Endodermal cell (in vitro differentiated cells): ENCODE results near the gene ALKBH8. TPM values are rescaled to one million over a fixed set of nuclear protein-coding genes. Genes with fewer than 3 reads are reported as not detected.

Experiments
- DNase-seq: peaks from one replicate; pipeline ENCODE4 v3.0.0-alpha.2; 2017
- H3K27ac ChIP-seq: 2 replicates; pipeline ENCODE4 v1.5.1; 2013; ENCODE audit warnings: mild to moderate bottlenecking, low read depth, low read length, moderate library complexity
- H3K27me3 ChIP-seq: 2 replicates; pipeline ENCODE4 v1.6.1; 2013; ENCODE audit warnings: mild to moderate bottlenecking, low read length, moderate library complexity; ENCODE audit not compliant: insufficient read depth, control insufficient read depth, poor library complexity, severe bottlenecking
- H3K36me3 ChIP-seq: 2 replicates; pipeline ENCODE4 v1.7.0; 2013; ENCODE audit warnings: mild to moderate bottlenecking, low read length, moderate library complexity; ENCODE audit not compliant: control insufficient read depth, insufficient read depth
- H3K4me1 ChIP-seq: one replicate; pipeline ENCODE4 v1.7.0; 2013; ENCODE audit warnings: low read length; ENCODE audit not compliant: control insufficient read depth, insufficient read depth
- H3K4me3 ChIP-seq: 2 replicates; pipeline ENCODE4 v1.5.1; 2013; ENCODE audit warnings: mild to moderate bottlenecking, low read length, moderate library complexity
- H3K9ac ChIP-seq: 2 replicates; pipeline ENCODE4 v1.6.1; 2013; ENCODE audit warnings: mild to moderate bottlenecking, low read length, moderate library complexity; ENCODE audit not compliant: poor library complexity, severe bottlenecking; ENCODE audit errors: extremely low read depth
- H3K9me3 ChIP-seq: 2 replicates; pipeline ENCODE4 v1.6.1; 2013; ENCODE audit warnings: mild to moderate bottlenecking, low read length, moderate library complexity; ENCODE audit not compliant: control insufficient read depth
- H3K27ac Mint-ChIP-seq: 2 replicates; pipeline ENCODE4 v1.8.0; 2020; ENCODE audit warnings: mixed read lengths
- H3K27me3 Mint-ChIP-seq: 2 replicates; pipeline ENCODE4 v1.8.0; 2021; ENCODE audit warnings: mild to moderate bottlenecking, mixed read lengths; ENCODE audit not compliant: insufficient read depth
- H3K36me3 Mint-ChIP-seq: 2 replicates; pipeline ENCODE4 v1.8.0; 2020; ENCODE audit warnings: low read depth, mixed read lengths
- H3K4me1 Mint-ChIP-seq: 2 replicates; pipeline ENCODE4 v1.8.0; 2020; ENCODE audit warnings: mixed read lengths
- H3K4me3 Mint-ChIP-seq: 2 replicates; pipeline ENCODE4 v1.8.0; 2020; ENCODE audit warnings: mild to moderate bottlenecking, moderate library complexity, mixed read lengths
- H3K9me3 Mint-ChIP-seq: 2 replicates; pipeline ENCODE4 v1.8.0; 2020; ENCODE audit warnings: mild to moderate bottlenecking, mixed read lengths
- CTCF ChIP-seq: fragments of 200-600 bp; sonication (generic); conservative IDR thresholded peaks from 2 replicates; pipeline ENCODE4 v1.5.0; 2021; ENCODE audit warnings: antibody characterized with exemption, mild to moderate bottlenecking
- WGBS, 2 experiments: methylation state at CpG; one replicate each; pipeline versions ENCODE4 v1.1.5 to v1.1.7; 2013; ENCODE audit warnings: missing lambda C conversion rate in 2 of 2, mixed read lengths in 1 of 2; ENCODE audit not compliant: insufficient coverage in 1 of 2, insufficient read length in 1 of 2; 5-methylcytosine and 5-hydroxymethylcytosine counted together
- total RNA-seq, 2 donors: library from RNA; stranded (reverse); fragmentation: NEBNext Ultra II Directional in 1 of 2; extraction: Animal tissue kit (Norgen Biotek cat#: 25700) in 1 of 2; gene quantifications; 2 replicates in 1 of 2; 3 replicates in 1 of 2; pipeline ENCODE4 v1.2.1, GENCODE V29; 2021

The ALKBH8 gene
- total RNA-seq, 2 donors from 2014 or later: 7.6 to 9.3 TPM

DNA sequence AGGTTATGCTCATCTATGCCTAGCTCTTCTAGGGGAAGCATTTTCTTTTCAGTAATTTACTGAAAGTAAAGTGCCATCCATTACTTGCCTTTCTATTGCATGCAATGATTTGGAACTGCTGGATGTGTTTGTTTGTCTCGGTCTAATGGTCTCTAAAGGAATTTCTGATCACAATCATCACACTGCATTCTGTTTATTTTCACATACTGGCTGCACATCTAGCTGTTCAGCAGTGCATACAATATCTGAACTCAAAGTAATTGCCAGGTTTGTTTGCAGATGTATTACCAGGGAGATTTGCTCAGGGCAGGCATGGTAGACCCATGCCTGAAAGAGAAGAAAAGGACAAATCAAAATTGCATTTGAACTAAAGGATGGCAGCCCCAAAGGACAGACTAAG, 71.5 kb downstream of the ALKBH8 start:
- Histone ChIP-seq H3K27ac (no peak overlapping the region), H3K36me3 (no peaks in the 10 kb centered on the region), H3K4me3 (no peak overlapping the region), H3K27me3 (no peaks in the 10 kb centered on the region), H3K9ac (no peak overlapping the region), H3K4me1 (no peaks in the 10 kb centered on the region), H3K9me3 (no peaks in the 10 kb centered on the region)
- Mint-ChIP-seq H3K9me3 (peaks cover 2% of the 10 kb centered on the region), H3K27ac (no peak overlapping the region), H3K4me3 (no peak overlapping the region), H3K36me3 (peaks cover 2% of the 10 kb centered on the region), H3K27me3 (no peaks in the 10 kb centered on the region), H3K4me1 (no peaks in the 10 kb centered on the region)
- 77% methylated on average over 1 of the region's 1 CpG; no CpG with 5 or more reads in 1 of the 2 experiments for WGBS, 2 experiments
- TF ChIP-seq CTCF: no peak
- DNase-seq: no peak

DNA sequence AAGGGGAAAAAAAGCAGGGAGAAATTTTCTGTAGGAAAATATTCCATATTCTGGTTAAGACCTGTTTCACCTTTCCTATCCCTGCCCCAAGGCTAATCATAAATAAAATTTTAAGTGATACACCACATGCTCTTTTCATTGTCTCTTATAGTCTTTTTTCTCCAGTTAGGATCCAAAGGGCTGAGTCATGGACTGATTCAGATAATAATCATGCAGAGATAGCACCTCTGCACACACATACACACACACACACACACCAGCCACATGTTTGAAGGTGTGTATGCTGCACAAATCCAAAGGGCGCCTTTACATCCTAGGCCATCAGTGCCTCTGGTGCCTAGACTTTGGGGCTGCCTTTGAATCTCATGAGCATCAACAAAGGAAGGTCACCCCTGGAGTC, 72.4 kb downstream of the ALKBH8 start:
- TF ChIP-seq CTCF: no peak
- Histone ChIP-seq H3K4me3 (no peak overlapping the region), H3K27me3 (no peaks in the 10 kb centered on the region), H3K9ac (no peak overlapping the region), H3K27ac (no peak overlapping the region), H3K4me1 (no peaks in the 10 kb centered on the region), H3K9me3 (no peaks in the 10 kb centered on the region), H3K36me3 (no peaks in the 10 kb centered on the region)
- no peak overlapping the region for H3K27ac Mint-ChIP-seq
- WGBS, 2 experiments: 96 to 100% methylated on average over 1 of the region's 1 CpG
- no peaks in the 10 kb centered on the region for H3K27me3 Mint-ChIP-seq
- no peak for DNase-seq
- H3K36me3 Mint-ChIP-seq: peaks cover 2% of the 10 kb centered on the region
- no peaks in the 10 kb centered on the region for H3K4me1 Mint-ChIP-seq
- H3K9me3 Mint-ChIP-seq: peaks cover 2% of the 10 kb centered on the region
- no peak overlapping the region for H3K4me3 Mint-ChIP-seq

DNA sequence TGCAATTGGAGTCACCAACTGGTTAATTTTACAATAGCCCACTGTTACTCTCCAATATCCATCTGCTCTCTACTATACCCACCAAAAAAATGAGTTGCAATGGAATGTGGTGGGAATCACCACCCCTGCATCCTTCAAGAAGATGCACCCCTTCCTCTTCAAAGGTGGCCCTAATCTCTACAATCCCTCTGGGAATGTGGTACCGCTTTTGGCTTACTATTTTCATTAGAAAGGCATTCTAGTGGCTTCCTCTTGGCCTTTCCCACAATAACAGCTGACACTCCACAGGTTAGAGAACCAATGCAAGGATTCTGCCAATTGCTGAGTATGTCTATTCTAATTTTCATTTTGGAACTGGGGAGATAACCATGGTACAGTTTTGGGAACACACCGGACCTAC, 74.7 kb downstream of the ALKBH8 start:
- H3K36me3 ChIP-seq: no peaks in the 10 kb centered on the region
- H3K9ac ChIP-seq: no peak overlapping the region
- no peak overlapping the region for H3K27ac ChIP-seq
- 81 to 92% methylated on average over 2 of the region's 2 CpGs for WGBS, 2 experiments
- Mint-ChIP-seq H3K36me3 (no peaks in the 10 kb centered on the region), H3K4me1 (no peaks in the 10 kb centered on the region), H3K9me3 (no peaks in the 10 kb centered on the region), H3K27me3 (no peaks in the 10 kb centered on the region), H3K27ac (no peak overlapping the region), H3K4me3 (no peak overlapping the region)
- no peaks in the 10 kb centered on the region for H3K27me3 ChIP-seq
- H3K4me1 ChIP-seq: no peaks in the 10 kb centered on the region
- no peaks in the 10 kb centered on the region for H3K9me3 ChIP-seq
- H3K4me3 ChIP-seq: no peak overlapping the region
- no peak for TF ChIP-seq CTCF
- no peak for DNase-seq
